ENCODE data around the gene CD177. TPM values are rescaled to one million over a fixed set of nuclear protein-coding genes. Genes with fewer than 3 reads are reported as not detected.
"Not testable (repeated sequence)": the region's sequence is repeated elsewhere in the genome, so short reads cannot be mapped to it uniquely, and the experiment has no call there.

The CD177 gene
- total and polyA plus RNA-seq, 5 donors from 2014 or later = 0.29 to 0.36 TPM; not detected in 3

GRCh38 chr19:43371909-43372308 is 18.4 kb downstream of the CD177 start:
- H3K4me1 ChIP-seq (ENCODE audit: control insufficient read depth, insufficient read depth, low read length, poor library complexity, severe bottlenecking) = no peaks in the 10 kb centered on the region
- no peaks in the 10 kb centered on the region for H3K27me3 Mint-ChIP-seq
- no peak overlapping the region for H3K27ac Mint-ChIP-seq
- DNase-seq (no peak), ATAC-seq (ENCODE audit: low read depth in 2 of 2) (no peak)
- no peak overlapping the region for H3K4me3 Mint-ChIP-seq
- no peaks in the 10 kb centered on the region for H3K36me3 ChIP-seq (ENCODE audit: control insufficient read depth, insufficient read depth, low read length)
- no peak overlapping the region for H3K4me3 ChIP-seq (ENCODE audit: low read depth, low read length)
- H3K9me3 ChIP-seq (ENCODE audit: control insufficient read depth in 2 of 2, low read length in 2 of 2) = no peaks in the 10 kb centered on the region
- no peak overlapping the region for H3K27ac ChIP-seq (ENCODE audit: insufficient read depth, low read length, poor library complexity, severe bottlenecking)
- no peaks in the 10 kb centered on the region for H3K27me3 ChIP-seq (ENCODE audit: control insufficient read depth, insufficient read depth, low read length)
- H3K36me3 Mint-ChIP-seq = no peaks in the 10 kb centered on the region
- peaks cover 0 to 4% (median 3%) of the 10 kb centered on the region in 4 donors for H3K4me1 Mint-ChIP-seq
- H3K9me3 Mint-ChIP-seq = peaks cover 0 to 3% (median 0%) of the 10 kb centered on the region in 7 donors

DNA sequence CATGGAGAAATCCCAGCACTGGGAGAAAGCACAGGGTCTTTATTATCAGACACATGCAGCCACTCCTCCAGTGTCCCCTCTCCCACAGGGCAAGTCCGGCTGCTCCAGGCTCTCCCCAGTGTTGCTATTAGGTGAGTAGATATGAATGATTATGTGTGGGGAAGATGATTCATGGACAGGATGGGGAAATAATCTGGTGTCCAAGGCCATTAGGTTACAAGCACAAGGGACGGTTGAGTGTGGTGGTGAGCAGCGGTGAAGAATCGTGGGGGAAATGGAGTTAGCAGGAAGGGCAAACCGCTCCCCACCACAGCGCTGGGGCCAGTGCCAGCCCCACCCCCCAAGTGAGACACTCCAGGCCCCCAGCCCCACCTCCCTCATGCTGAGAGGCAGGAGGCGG is 19.0 kb downstream of the CD177 start:
- no peak overlapping the region for H3K4me3 Mint-ChIP-seq
- no peaks in the 10 kb centered on the region for H3K36me3 Mint-ChIP-seq
- H3K27ac Mint-ChIP-seq = no peak overlapping the region
- Histone ChIP-seq H3K4me3 (ENCODE audit: low read depth, low read length) (no peak overlapping the region), H3K36me3 (ENCODE audit: control insufficient read depth, insufficient read depth, low read length) (no peaks in the 10 kb centered on the region), H3K4me1 (ENCODE audit: control insufficient read depth, insufficient read depth, low read length, poor library complexity, severe bottlenecking) (no peaks in the 10 kb centered on the region), H3K27ac (ENCODE audit: insufficient read depth, low read length, poor library complexity, severe bottlenecking) (no peak overlapping the region), H3K9me3 (ENCODE audit: control insufficient read depth in 2 of 2, low read length in 2 of 2) (no peaks in the 10 kb centered on the region), H3K27me3 (ENCODE audit: control insufficient read depth, insufficient read depth, low read length) (no peaks in the 10 kb centered on the region)
- ATAC-seq (ENCODE audit: low read depth in 2 of 2) (no peak), DNase-seq (no peak)
- H3K4me1 Mint-ChIP-seq = peaks cover 0 to 4% (median 3%) of the 10 kb centered on the region in 4 donors
- no peaks in the 10 kb centered on the region for H3K27me3 Mint-ChIP-seq
- peaks cover 0 to 3% (median 0%) of the 10 kb centered on the region in 7 donors for H3K9me3 Mint-ChIP-seq

- not testable (repeated sequence) for H3K9me3 Mint-ChIP-seq; H3K4me1 Mint-ChIP-seq; H3K4me3 ChIP-seq (ENCODE audit: low read depth, low read length); H3K27me3 ChIP-seq (ENCODE audit: control insufficient read depth, insufficient read depth, low read length); H3K27me3 Mint-ChIP-seq; H3K36me3 Mint-ChIP-seq; H3K27ac ChIP-seq (ENCODE audit: insufficient read depth, low read length, poor library complexity, severe bottlenecking); H3K9me3 ChIP-seq (ENCODE audit: control insufficient read depth in 2 of 2, low read length in 2 of 2); DNase-seq; H3K4me3 Mint-ChIP-seq; H3K27ac Mint-ChIP-seq; ATAC-seq (ENCODE audit: low read depth in 2 of 2); H3K36me3 ChIP-seq (ENCODE audit: control insufficient read depth, insufficient read depth, low read length); H3K4me1 ChIP-seq (ENCODE audit: control insufficient read depth, insufficient read depth, low read length, poor library complexity, severe bottlenecking)
Observed at GRCh38 chr19:43377624-43378023, 24.1 kb downstream of the CD177 start.

GRCh38 chr19:43380008-43380407 is 26.5 kb downstream of the CD177 start:
- DNase-seq (no peak), ATAC-seq (ENCODE audit: low read depth in 2 of 2) (no peak)
- no peak overlapping the region for H3K27ac ChIP-seq (ENCODE audit: insufficient read depth, low read length, poor library complexity, severe bottlenecking)
- Mint-ChIP-seq H3K27me3 (no peaks in the 10 kb centered on the region), H3K4me1 (peaks cover 0 to 8% (median 3%) of the 10 kb centered on the region in 4 donors), H3K4me3 (no peak overlapping the region), H3K9me3 (peaks cover 0 to under 1% (median 0%) of the 10 kb centered on the region in 7 donors), H3K27ac (no peak overlapping the region), H3K36me3 (no peaks in the 10 kb centered on the region)
- H3K9me3 ChIP-seq (ENCODE audit: control insufficient read depth in 2 of 2, low read length in 2 of 2) = no peaks in the 10 kb centered on the region
- H3K36me3 ChIP-seq (ENCODE audit: control insufficient read depth, insufficient read depth, low read length) = no peaks in the 10 kb centered on the region
- H3K27me3 ChIP-seq (ENCODE audit: control insufficient read depth, insufficient read depth, low read length) = no peaks in the 10 kb centered on the region
- H3K4me1 ChIP-seq (ENCODE audit: control insufficient read depth, insufficient read depth, low read length, poor library complexity, severe bottlenecking) = no peaks in the 10 kb centered on the region
- H3K4me3 ChIP-seq (ENCODE audit: low read depth, low read length) = no peak overlapping the region

DNA sequence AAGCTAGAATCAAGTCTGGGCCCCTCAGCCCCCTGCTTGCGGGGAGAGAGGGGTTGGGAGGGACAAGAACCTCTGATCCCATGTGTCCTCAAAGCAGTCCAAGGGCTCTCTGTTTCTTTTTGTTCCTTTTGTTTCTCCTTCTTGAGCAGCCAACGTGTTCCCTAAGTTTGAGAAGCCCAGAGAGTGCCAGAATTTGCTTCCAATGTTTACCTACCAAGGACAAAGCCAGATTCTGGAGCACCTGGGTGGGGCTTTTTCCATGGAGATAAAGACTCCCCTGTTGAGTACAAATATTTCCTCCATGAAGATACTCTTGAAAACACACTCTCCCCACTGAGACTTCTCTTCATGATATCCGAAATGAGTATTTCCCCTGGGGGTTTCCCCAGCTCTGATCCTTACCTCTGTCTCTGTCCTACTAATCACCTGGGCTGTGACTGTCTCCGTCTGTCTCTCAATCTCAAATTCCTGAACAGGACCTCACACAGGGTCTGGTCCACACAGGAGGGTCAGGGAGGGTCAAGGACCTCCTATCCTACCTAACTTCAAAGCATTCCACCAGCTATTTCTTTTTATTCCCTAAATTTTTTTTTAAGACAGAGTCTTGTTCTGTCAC is 27.4 kb downstream of the CD177 start:
- Mint-ChIP-seq H3K27ac (no peak overlapping the region), H3K4me3 (no peak overlapping the region), H3K27me3 (no peaks in the 10 kb centered on the region), H3K9me3 (peaks cover 0 to 2% (median under 1%) of the 10 kb centered on the region in 7 donors), H3K4me1 (peaks cover 0 to 8% (median 3%) of the 10 kb centered on the region in 4 donors), H3K36me3 (no peaks in the 10 kb centered on the region)
- H3K9me3 ChIP-seq (ENCODE audit: control insufficient read depth in 2 of 2, low read length in 2 of 2) = no peaks in the 10 kb centered on the region
- H3K27ac ChIP-seq (ENCODE audit: insufficient read depth, low read length, poor library complexity, severe bottlenecking) = no peak overlapping the region
- ATAC-seq (ENCODE audit: low read depth in 2 of 2) (no peak), DNase-seq (no peak)
- no peak overlapping the region for H3K4me3 ChIP-seq (ENCODE audit: low read depth, low read length)
- H3K36me3 ChIP-seq (ENCODE audit: control insufficient read depth, insufficient read depth, low read length) = no peaks in the 10 kb centered on the region
- H3K27me3 ChIP-seq (ENCODE audit: control insufficient read depth, insufficient read depth, low read length) = no peaks in the 10 kb centered on the region
- H3K4me1 ChIP-seq (ENCODE audit: control insufficient read depth, insufficient read depth, low read length, poor library complexity, severe bottlenecking) = no peaks in the 10 kb centered on the region

DNA sequence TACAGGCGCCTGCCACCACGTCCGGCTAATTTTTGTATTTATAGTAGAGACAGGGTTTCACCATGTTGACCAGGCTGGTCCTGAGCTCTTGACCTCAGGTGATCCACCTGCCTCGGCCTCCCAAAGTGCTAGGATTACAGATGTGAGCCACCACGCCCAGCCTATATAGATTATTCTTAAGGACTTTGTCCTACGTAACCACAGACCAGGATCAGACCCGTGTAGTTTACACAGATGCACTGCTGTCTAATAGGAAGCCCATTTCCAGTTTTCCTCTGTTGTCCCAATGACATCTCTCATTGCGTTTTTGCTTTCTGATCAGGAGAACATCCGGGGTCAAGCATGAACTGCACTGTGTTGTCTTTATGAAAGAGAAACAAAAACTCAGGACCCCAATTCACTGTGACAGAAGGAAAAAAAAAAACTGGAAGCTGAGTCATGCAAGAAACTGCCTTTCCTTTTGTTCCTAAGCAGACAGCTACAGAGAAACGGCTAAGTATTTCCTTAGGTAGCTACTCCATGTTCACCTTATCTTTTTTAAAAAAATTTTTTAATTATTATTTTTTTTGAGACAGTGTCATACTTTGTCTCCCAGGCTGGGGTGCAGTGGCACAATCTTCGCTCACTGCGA is 29.2 kb downstream of the CD177 start:
- not testable (repeated sequence) for H3K27ac ChIP-seq (ENCODE audit: insufficient read depth, low read length, poor library complexity, severe bottlenecking); H3K9me3 ChIP-seq (ENCODE audit: control insufficient read depth in 2 of 2, low read length in 2 of 2); ATAC-seq (ENCODE audit: low read depth in 2 of 2); DNase-seq; H3K36me3 Mint-ChIP-seq; H3K4me1 ChIP-seq (ENCODE audit: control insufficient read depth, insufficient read depth, low read length, poor library complexity, severe bottlenecking); H3K27me3 Mint-ChIP-seq; H3K9me3 Mint-ChIP-seq; H3K4me3 ChIP-seq (ENCODE audit: low read depth, low read length); H3K36me3 ChIP-seq (ENCODE audit: control insufficient read depth, insufficient read depth, low read length); H3K4me3 Mint-ChIP-seq; H3K27me3 ChIP-seq (ENCODE audit: control insufficient read depth, insufficient read depth, low read length)
- H3K27ac Mint-ChIP-seq = peak overlapping the region in 1 of 3 donors; percentile 46
- H3K4me1 Mint-ChIP-seq = peaks cover 0 to 13% (median 3%) of the 10 kb centered on the region in 4 donors

DNA sequence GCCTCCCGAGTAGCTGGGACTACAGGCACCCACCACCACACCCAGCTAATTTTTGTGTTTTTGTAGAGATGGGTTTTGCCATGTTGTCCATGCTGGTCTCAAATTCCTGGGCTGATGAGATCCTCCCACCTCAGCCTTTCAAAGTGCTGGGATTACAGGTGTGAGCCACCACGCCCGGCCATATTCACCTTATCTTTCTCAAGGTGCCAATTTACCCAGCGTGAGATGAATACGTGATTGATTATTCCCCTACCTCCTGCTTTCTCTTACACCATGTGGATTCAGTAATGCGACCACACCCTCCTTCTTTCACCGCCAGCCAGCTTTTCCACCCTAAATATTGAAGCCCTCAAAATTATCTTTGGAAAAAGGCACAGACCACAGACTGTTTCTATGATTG is 29.8 kb downstream of the CD177 start:
- H3K27ac ChIP-seq (ENCODE audit: insufficient read depth, low read length, poor library complexity, severe bottlenecking); H3K9me3 Mint-ChIP-seq; H3K9me3 ChIP-seq (ENCODE audit: control insufficient read depth in 2 of 2, low read length in 2 of 2); H3K36me3 Mint-ChIP-seq; H3K4me1 ChIP-seq (ENCODE audit: control insufficient read depth, insufficient read depth, low read length, poor library complexity, severe bottlenecking); DNase-seq; H3K36me3 ChIP-seq (ENCODE audit: control insufficient read depth, insufficient read depth, low read length); ATAC-seq (ENCODE audit: low read depth in 2 of 2); H3K4me3 ChIP-seq (ENCODE audit: low read depth, low read length); H3K27me3 Mint-ChIP-seq; H3K4me3 Mint-ChIP-seq; H3K27me3 ChIP-seq (ENCODE audit: control insufficient read depth, insufficient read depth, low read length): not testable (repeated sequence)
- Mint-ChIP-seq H3K27ac (peak overlapping the region in 1 of 3 donors; percentile 71), H3K4me1 (peaks cover 0 to 16% (median 3%) of the 10 kb centered on the region in 4 donors)

GRCh38 chr19:43383759-43384158 is 30.3 kb downstream of the CD177 start:
- not testable (repeated sequence) for H3K9me3 Mint-ChIP-seq; ATAC-seq (ENCODE audit: low read depth in 2 of 2); H3K36me3 ChIP-seq (ENCODE audit: control insufficient read depth, insufficient read depth, low read length); DNase-seq; H3K4me3 ChIP-seq (ENCODE audit: low read depth, low read length); H3K4me1 ChIP-seq (ENCODE audit: control insufficient read depth, insufficient read depth, low read length, poor library complexity, severe bottlenecking); H3K9me3 ChIP-seq (ENCODE audit: control insufficient read depth in 2 of 2, low read length in 2 of 2); H3K27me3 Mint-ChIP-seq; H3K27ac ChIP-seq (ENCODE audit: insufficient read depth, low read length, poor library complexity, severe bottlenecking); H3K36me3 Mint-ChIP-seq; H3K27me3 ChIP-seq (ENCODE audit: control insufficient read depth, insufficient read depth, low read length); H3K4me3 Mint-ChIP-seq
- Mint-ChIP-seq H3K27ac (peak overlapping the region in 2 of 3 donors; percentile 13 to 71), H3K4me1 (peaks cover 0 to 16% (median 3%) of the 10 kb centered on the region in 4 donors)

All from CD4-positive, CD25-positive, alpha-beta regulatory T cell (primary cell).